HK-2 (cell line): ENCODE results near the gene HDAC5.
"Not testable (repeated sequence)": the region's sequence is repeated elsewhere in the genome, so short reads cannot be mapped to it uniquely, and the experiment has no call there.

ENCODE experiments used
- DNase-seq: peaks from one replicate; pipeline ENCODE4 v3.0.0-alpha.2; 2018; ENCODE audit not compliant: unreplicated experiment

The HDAC5 gene

DNA sequence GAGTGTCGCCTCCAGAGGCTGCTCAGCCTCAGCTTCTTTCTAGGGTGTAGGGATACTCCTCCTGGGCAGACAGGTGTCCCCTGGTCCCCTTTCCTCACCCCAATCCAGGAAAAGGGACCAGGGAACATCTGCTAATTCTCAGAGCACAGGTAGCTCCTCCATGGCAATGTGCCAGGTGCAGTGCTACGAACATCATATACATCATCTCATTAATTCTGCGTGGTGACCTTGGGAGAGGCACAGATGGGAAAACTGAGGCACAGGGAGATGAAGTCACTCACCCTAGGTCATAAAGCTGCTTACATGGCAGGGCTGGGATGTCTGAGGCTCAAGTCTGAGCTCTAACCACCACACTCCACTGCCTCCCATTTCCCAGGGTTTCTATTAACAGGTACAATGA lies 11.7 kb downstream of the HDAC5 start:
- no peak for DNase-seq

DNA sequence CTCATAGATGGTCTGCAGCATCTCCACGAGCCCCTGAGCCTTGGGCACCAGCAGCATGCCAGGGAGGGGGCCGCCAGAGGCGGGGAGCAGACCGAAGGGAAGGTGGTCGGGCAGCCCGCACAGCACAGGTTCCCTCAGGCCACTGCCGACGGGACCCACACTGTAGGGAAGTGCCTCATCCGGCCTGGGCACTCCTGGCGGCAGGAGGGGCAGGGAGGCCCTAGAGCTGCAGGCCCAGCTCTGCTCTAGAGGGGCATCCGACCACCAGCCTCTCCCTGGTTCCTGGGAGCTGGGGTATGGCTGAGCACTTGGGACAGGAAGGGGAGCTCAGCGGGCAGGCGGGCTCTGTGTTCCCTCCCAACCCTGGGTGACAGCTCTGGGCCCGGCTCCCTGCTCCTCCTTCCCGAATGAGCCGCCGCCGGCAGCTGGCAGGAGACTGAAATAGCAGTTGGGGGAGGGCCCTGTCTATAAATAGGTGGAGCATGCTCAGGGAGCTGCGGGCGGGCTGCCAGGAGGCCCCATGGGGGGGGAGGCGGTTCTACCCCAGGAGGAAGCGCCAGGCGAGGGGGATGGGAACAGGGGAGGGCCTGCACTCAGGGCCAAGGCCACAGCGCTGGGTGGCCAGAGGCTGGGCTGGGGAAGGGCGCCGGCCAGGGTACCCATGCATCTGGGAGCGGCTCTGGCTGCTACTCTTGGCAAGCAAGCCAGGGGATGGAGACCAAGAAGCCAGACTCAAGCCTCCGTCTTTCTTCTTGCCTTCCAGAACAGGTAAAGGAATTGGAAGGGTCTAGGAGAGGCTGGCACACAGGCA lies 12.4 kb downstream of the HDAC5 start:
- peak; percentile 92 for DNase-seq

DNA sequence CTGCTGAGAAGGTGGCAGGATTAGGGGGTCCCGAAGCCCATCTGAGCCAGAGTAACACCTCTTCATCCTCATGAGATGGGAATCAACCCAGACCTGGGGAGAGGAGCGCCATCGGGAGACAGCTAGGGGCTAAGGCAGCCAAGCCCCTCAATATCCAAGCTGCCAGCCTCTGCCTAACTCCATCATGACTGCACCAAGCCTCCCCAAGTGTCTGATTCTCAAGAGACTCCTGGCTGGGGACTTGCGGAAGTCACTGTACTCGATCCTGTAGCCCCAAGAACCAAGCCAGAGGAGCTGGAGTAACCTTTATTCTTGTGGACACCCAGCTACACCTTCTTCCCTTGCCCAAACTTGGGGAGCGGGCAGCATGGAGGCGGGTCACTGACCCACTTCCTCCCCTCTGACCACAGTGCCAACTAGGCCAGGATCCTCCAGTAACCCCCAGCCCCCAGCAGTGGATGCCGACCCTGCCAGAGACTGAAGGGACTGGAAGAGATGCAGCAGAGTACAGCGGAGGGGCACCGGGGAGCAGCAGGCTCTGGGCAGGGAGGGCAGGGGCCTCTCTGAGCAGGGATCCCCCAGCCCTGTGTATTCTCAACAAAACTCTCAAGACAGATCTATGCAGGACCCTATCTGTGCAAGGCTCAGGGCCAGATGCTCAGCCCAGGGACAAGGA lies 13.3 kb downstream of the HDAC5 start:
- DNase-seq: no peak

DNA sequence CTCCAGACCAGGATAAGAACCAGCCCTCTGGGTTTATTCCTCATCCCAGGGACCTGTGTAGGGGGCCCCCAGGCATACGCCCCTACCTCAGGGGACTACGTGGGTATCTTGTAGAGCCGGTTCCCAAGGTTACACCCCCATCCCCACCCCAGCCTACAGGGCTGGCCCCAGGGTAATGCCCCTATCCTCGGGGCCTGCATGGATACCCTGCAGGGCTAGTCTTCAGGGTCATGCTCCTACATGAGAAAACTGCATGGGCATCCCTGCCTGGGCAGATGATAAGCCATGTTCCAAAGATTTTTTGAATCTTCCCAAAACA lies 14.2 kb downstream of the HDAC5 start:
- DNase-seq: no peak

DNA sequence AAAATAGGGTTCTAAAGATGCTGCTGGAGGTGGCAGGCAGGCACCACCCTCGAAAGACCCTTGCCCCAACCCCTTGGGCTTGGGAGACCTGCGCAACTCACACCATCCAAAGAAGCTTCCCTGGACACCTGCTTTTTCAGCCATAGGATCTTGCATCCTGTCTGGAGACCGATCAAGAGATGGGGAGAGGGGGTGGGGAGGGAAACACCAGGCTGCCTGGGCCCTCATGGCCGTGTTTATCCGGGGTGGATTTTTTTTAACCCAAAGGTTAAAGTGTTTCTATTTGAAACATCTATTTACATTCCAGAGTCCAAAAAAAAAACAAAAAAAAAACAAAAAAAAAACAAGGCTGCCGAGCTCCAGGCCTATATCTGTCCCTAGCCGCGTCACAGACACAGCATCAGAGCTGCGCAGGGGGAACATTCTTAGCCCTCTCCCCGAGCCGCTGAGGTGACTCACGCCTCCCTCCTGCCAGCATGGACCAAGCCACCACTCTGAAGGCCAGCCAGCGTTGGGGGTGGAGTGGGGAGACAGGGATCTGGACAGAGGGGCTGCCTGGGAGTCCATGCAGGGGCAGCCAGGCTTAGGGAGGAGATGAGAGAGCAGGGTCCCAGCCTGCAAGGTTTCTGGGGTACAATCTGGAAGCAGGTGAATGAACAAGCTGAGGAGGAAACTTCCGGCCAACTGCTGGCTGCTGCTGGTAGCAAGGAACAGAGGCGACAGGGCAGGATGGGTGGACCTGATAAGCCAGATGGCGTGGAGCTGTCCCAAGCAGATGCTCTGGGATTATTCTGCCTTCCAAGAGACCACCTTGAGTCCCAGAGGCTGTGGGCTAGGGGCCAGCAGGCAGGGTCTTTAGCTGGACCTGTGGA lies 14.8 kb downstream of the HDAC5 start:
- no peak for DNase-seq

DNA sequence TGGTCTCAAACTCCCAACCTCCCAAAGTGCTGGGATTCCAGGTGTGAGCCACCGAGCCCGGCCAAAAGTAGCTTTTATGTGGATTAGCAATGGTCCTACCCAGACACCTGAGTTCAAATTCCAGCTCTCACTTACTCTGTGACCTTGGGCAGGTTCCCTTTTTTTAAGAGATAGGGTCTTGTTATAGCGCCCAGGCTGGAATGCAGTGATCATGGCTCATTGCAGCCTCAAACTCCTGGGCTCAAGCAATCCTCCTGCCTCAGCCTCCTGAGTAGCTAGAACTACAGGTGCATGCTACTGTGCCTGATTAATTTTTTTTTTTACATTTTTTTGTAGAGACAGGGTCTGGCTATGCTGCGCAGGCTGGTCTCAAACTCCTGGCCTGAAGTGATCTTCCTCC lies 16.6 kb downstream of the HDAC5 start:
- no peak for DNase-seq

DNA sequence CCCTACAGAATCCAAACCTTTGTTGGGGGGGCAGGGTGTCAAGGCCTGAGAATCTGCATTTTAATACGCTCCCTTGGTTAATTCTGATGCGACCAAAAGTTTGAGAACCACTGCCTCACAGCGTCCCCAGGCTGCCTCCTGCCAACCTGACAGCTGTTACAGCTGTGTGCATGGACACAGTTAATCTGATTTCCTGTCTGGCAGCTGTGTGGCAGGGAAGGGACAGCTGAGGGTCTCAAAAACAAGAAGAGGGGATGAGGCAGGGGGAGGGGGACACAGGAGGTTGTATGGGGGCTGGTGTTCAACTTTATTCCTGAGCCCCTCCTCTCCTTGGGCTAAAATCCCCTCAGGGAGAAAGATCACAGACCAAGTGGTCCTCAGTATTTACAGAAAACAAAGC lies 17.5 kb downstream of the HDAC5 start:
- DNase-seq: no peak

DNA sequence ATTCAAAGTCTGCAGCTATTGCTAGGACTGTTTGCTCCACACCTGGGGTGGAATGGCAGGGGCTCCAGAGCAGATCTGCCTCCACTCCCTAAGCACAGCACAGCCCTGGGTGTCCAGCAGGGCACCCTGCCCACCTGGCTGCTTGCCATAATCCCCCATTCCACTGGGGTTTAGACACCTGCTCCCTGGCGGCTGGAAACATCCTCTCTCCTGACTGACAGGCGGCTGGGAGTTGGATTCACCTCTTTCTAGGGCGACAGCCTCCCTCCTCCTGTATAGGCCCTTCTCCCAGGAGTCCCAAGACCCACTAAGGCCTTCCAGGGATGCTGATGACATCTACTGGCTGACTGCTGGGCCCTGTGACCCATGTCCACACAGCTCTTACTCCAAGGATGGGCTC lies 18.0 kb downstream of the HDAC5 start:
- no peak for DNase-seq

DNA sequence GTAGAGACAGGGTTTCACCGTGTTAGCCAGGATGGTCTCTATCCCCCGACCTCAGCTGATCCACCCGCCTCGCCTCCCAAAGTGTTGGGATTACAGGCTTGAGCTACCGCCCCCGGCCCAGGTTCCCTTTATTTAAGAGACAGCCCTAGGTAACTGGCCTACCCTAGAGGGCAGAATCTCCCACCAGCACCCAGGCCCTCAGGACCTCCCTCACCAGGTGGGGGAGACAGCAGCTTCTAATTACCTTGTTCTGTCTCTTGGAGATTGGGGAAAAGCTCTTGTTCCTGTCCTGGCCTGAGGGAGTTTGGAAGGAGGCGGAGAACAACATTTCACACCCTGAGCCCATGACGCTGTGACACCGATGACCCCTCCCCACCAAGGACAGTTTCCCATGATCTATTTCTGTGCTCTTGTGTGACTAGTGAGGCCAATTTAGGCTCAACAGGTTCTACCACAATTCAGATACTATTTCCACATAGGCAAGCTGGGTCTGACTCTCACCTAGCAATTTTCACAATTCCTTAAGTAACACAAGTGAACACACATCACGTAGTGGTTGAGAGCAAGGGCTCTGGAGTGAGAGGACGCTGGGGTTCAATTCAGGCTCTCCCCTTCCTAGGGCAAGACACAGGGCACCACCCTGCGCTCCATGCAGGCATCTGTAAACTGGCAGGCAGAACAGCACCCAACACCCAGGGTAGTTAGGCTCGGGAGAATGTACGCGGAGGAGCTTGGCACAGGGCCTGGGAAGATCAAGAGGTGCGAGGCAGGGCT lies 20.4 kb downstream of the HDAC5 start:
- no peak for DNase-seq

DNA sequence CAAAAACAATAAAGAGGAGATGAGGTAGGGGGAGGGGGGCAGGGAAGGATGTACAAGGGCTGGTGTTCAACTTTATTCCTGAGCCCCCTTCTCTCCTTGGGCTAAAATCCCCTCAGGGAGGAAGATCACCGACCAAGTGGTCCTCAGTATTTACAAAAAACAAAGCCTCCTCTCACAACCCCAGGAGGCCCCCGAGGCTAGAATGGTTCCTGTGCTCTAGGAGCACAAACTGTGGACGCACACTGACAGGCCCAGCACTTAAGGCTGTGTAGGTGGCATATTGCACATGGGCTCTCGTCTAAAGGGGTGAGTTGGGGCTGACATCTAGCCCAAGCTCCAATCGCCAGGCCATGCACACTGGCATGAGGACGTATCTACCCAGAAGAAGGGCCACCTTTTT lies 21.6 kb downstream of the HDAC5 start:
- not testable (repeated sequence) for DNase-seq

DNA sequence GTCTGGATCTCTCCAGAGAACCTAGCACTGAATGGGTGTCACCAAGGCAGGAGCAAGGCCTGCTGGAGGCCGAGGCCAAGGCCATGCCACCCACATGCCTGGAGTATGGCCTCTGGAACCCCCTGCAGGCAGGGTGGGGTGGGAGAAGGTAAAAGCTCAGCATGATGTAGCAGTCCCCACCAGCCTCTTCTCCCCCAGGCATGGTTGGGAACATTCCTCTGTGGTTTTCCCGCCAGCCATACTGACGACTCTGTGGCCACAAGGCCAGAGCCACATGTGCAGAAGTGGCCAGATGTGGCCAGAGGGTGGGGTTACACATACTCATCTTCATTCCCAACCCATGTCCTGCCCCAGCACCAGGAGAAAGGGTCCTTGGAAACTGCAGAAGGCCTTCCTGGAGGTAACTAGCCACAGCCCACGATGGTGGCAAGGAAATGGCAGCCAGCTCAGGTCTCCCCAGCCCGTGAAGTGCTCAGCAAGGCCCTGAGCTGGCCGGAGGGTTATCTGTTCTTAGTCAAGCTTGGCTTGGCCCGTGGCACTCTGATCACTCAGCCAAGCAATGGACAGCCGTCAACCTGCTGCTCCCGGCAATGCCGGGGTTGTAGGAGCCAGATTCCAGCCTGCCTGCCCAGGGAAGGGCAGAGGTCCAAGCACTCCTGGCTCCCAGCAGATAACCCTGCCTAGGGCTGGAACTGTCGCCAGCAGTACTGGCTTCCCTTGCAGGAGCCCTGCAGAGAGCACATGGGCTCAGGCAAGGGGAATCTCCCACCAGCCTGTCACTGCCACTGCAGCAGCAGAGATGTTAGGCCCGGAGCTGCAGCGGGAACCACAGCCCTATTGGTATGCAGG lies 26.1 kb downstream of the HDAC5 start:
- peak; percentile 76 for DNase-seq

DNA sequence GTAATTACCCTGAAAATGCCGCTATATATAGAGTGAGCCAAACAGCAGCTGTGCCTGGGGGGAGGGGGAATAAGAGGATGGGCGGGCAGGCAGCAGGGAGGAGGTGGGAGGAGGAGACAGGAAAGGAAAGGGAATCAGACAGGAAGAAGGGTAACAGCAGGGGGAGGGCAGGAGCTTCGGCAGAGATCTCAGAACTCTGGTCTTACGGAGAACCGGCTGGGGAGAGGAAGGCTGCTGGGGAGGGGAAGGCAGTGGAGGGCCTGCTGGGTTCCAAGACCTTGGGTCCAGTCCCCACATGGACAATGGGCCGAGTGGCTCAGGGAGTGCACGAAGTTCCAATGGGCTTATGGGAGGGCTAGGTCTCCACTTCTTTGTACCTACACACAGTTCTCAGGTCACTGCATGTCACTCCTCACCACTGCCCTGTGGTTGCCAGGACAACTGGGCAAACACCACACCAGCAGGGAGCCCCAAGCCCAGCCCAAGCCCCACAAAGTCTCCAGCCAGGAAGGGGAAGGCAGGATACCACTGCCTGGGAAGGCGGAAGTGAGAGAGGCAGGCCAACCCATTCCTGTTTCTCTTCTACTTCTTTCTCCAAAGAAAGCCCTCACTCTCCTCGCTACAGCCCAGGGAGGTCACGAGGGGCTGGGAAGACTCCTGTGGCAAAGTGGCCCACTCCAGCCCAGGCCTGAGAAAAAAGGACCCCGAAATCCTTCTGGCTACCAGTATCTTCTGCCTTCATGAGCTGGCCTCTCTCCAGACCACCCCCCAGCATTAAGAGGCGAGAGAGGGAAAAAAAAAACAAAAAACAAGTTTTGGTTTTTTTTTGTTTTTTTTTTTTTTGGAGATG lies 27.6 kb downstream of the HDAC5 start:
- DNase-seq: peak; percentile 91

DNA sequence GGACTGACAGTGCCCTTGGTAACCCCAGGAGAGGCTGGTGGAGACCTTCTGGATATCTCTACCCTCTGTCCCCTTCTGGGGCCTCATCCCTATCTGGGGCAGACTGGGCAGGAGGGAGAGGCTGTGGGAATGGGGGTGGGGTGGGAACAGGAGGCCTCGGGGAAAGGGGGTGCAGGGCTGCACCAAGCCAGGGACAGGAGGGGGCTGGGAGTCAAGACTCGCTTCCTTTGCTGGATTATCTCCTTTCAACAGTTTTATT lies 28.1 kb downstream of the HDAC5 start:
- no peak for DNase-seq

DNA sequence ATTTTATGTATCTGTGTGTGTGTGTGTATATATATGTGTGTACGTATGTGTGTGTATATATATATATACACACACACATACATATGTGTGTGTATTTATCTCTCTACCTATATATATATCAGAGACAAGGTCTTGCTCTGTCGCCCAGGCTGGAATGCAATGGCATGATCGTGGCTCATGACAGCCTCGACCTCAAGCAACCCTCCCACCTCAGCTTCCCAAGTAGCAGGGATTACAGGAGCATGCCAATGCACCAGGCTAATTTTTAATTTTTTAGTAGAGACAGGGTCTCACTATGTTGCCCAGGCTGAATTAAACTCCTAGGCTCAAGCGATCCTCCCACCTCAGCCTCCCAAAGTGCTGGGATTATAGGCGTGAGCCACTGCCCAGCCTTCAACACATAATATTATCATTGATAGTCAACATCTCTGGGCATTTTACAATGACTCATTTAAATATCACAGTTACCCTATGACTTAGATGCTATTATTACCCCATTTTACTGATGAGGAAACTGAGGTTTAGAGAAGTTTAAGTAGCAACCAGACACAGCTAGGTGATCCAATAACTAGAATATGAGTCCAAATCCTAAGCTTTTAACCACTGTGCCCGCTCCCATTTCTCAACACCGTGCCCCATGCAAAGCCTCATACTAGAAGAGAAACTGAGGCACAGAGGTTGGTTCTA lies 28.6 kb downstream of the HDAC5 start:
- no peak for DNase-seq

DNA sequence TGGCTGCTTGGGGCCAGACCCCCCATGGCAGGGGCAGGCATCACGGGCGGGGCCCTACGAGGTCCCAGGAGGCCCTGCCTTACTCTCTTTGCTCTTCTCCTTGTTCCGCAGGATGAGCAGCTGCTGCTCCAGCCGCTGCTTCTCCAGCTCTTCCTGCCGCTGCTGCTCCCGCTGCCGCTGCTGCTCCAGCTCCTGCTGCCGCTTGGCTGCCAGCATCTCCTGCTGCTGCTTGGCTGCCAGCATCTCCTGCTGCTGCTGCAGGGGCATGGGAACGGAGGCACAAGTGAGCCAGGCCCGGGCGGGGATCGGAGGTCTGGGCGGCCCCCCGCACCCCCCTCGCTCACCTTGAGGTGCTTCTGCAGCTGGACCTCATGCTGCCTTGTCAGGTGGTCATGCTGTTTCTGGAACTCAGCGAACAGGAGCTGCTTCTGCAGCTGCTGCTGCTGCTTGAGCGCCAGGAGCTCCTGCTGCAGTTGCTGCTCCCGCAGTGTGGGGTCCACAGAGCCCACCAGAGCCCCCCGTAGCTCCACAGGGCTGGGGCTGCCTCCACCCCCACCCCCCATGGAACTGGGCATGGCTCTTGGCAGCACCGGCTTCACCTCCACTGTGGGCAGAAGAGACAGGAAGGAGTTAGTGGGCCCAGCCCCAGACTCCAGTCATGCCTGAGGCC lies 30.1 kb downstream of the HDAC5 start:
- no peak for DNase-seq

DNA sequence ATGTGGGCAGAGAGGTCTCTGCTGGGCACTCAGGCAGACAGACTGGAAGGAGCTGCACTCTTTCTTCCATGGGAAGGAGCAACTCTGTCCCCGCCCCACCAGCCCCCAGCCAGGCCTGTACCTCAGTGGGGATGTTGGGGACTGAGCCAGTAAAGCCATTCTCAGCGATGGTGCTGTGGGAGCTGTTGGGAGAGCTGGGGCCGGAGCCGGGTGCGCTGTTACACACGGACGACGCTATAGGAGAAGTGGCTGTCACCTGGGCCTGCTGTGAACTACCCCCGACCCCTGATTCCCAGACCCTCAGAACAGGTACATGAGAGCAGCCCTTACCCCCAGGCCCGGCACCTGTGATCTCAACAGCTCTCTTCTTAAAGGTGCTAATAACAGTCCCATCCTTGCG lies 31.4 kb downstream of the HDAC5 start:
- no peak for DNase-seq

DNA sequence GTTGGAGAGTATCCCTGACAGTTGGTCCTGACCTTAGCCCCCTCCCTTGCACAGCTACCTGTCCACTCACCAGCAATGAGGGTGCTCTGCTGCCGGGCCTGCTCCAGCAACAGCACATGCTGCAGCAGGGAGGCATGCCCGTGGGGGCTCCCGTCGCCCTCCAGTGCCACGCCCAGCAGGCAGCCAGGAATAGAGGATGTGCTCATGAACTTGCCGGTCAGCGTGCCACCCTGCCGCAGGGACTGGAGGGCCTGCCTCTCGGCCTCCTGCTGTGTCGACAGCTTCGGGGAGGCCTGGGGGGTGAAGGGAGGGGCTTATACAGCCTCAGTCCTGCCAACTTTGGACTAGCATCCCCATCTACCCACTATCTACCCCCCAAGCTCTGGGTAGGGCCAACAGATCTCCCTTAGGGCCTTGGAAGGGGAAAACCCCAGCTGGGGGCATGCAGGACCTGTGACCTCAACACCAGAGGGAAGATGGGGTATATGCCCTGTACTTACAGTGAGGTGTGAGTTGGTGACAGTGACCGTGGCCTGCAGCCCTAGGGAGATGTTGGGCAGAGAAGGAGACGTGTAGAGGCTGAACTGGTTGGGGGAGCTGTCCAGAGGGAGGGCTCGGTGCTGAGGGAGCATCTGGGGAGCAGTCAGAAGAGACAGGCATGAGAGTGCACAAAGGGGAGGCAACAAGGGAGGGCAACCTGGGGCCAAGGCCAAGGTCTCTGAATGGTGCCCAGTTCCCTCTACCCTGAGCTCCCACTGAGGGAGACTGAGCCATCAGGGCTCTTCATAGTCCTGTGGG lies 32.0 kb downstream of the HDAC5 start:
- no peak for DNase-seq

DNA sequence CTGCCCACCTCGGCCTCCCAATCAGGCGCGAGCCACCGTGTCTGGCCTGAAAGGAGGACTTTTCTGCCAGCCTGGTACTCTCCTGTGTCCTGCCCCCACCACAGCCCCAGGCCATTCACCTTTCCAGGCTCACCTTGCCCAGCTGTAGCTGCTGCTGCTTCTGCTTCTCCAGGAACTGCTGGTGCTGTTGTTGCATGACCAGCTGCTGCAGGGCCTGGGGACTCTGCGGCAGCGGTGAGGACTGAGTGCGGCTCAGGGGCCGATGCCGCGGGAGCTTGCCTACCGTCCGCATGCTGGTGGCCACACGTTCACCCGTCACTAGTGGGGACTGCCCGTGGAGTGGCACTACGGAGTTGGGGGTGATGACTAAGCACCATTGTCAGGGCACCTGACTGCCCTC lies 35.2 kb downstream of the HDAC5 start:
- no peak for DNase-seq
